Cardiac fibroblast (primary cell): ENCODE data around the gene LCLAT1.
A peak's percentile ranks its signal among the peaks of the same experiment; 100 is the strongest.

ENCODE experiments used
- DNase-seq, 2 donors: peaks; one replicate each; pipeline versions ENCODE4 v3.0.0 to v3.0.0-alpha.2; 2010; ENCODE audit warnings: low read depth in 2 of 2
- H3K4me3 ChIP-seq, 2 donors: replicated peaks in 1 of 2; 1 replicate in 1 of 2; 2 replicates in 1 of 2; pipeline ENCODE4 v1.5.1; 2011; ENCODE audit warnings: low read depth in 2 of 2, low read length in 2 of 2, mild to moderate bottlenecking in 2 of 2, moderate library complexity in 1 of 2
- CTCF ChIP-seq: IDR thresholded peaks from one replicate; pipeline ENCODE4 v1.5.1; 2011; ENCODE audit warnings: low read depth, mild to moderate bottlenecking, low read length, inconsistent platforms

Gene LCLAT1

GRCh38 chr2:30412684-30413570 lies 34.1 kb upstream of the LCLAT1 start:
- no peak overlapping the region for H3K4me3 ChIP-seq
- DNase-seq, result no peak
- no peak for TF ChIP-seq CTCF

- no peak for TF ChIP-seq CTCF
- DNase-seq, result no peak
- no peak overlapping the region for H3K4me3 ChIP-seq
Observed at GRCh38 chr2:30414961-30415360, 32.1 kb upstream of the LCLAT1 start.

DNA sequence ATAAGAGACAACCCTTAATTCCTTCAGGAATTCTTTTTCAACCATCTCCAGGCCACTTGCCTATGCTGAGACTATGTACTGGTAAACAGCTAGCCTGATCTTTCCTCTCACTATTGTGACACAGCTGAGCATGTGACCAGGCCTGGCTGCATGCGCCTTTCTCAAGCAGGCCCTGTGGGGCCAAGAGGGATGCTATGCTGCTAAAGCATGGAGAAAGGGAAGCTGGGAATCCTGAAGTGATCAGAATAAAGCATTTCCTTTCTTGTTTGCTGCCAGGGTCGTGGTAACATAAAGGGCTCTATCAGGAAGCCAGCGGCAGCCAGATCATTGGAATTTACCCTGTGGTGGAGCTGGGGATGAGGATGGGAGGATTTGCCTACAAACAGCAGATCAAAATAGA lies 29.8 kb upstream of the LCLAT1 start:
- no peak overlapping the region for H3K4me3 ChIP-seq
- no peak for TF ChIP-seq CTCF
- peak; percentile 29 to 54 for DNase-seq

DNA sequence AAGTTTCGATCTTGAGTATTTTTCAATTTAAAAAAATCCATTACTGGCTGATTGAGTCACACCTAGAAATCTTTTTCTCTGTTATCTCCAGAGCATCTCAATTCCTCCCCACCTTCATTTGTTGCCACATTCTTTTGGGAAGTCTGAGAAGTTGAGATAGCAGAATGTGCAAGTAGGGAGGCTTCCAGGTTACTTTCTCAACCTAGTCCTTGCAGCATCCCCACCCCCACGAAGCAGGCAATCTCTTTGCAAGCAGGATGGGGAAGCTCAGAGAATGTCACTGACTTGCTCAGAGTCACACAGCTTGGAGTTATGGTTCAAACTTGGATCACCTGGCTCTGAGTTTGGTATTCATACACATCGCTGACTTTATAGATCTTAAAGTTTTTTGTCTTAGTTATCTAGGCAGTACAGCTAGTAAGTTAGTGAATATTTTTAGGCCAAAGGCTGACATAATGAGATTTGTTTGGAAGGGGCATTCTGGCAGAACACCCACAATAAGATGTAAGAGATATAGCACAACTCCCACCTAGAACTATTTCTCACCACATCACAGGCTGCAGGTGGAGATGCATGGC lies 25.9 kb upstream of the LCLAT1 start:
- no peak for TF ChIP-seq CTCF
- H3K4me3 ChIP-seq, result no peak overlapping the region
- no peak for DNase-seq

DNA sequence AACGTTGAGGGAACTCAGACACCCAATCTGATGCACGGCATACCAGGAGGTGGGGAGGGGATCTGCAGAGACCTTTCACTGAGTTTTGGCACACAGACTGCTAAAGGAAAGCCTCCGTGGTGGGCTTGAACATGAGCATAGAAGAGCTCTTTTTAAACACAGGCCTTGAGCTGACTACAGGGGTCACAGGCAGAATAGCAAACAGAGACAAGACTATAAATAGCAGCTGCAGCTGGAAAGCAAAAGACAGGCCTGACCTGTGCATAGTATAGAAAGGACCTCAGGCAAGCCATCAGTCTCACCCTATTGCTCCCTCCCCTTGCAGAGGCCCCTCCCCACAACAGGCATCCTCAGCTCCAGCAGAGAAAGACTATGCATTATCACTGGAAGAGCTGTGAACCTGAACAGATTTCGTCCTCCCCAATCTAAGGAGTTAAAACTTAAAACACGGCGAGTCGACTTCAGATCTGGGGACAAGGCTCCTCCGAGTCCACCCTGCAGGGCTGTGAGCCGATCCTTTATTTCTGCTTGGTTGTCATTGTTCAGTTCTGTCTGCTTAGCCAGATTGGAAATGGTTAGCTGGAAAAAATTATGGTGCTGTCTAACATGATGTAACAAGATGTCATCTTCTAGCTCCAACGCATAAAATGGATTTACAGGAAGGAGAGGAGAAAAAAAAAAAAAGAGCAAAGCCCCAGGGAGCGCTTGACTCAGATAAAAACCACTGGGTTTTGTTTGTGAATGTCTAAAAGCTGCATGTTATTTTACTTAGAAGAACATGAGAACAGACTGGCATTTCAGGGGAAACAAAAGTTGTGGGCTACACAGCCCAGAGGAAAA lies 25.2 kb upstream of the LCLAT1 start:
- DNase-seq, result peak; percentile 79 to 93
- H3K4me3 ChIP-seq, result peak overlapping the region in 1 of 2 donors; percentile 26
- no peak for TF ChIP-seq CTCF

DNA sequence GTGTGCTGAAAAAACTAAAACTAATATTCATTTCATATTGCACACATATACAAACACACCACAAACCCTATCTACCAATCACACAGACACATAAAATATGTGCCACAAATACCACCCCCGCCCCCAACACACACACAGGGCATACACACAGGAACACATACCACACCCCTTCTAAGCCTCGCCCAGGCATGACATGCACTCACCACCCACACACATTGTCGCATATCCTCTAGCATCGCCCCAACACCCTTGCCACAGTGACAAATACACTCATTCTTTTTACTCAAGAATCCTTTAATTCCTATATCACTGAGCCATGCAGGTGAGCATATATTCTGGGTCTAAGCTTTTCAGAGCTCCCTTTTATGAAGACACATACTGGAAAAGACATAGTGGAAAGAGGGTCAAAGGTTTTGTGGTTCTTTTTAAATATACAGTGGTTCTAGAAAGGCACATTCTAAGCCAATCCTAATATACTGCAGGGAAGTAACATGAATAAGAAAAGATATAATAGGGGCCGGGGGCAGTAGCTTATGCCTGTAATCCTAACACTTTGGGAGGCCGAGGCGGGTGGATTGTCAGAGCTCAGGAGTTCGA lies 24.5 kb upstream of the LCLAT1 start:
- DNase-seq, result peak in 1 of 2 donors; percentile 45
- TF ChIP-seq CTCF, result no peak
- H3K4me3 ChIP-seq, result no peak overlapping the region
